ENCODE results near the gene SCAANT1. TPM values are rescaled to one million over a fixed set of nuclear protein-coding genes. Genes with fewer than 3 reads are reported as not detected.

Gene SCAANT1
- total and polyA plus RNA-seq, 2 of the 8 experiments (the other 6 are each of a cell fraction or from before 2014, with no cell fraction given) = not detected

GRCh38 chr3:63918321-63918720, 6.1 kb upstream of the SCAANT1 start:
- H3K4me1 ChIP-seq (replicated peaks in 1 of 4; ENCODE audit: control insufficient read depth in 3 of 4, insufficient read depth in 4 of 4, low read length in 3 of 4) = no peaks in the 10 kb centered on the region; a peak in 3 of 7 replicates
- POLR2A ChIA-PET (ENCODE audit: partially characterized antibody) = interaction anchor here (0.8 kb wide), 1 partner anchor 12 kb away, joined by 4 read pairs; no protein-coding TSS in a partner anchor
- CTCF ChIA-PET (ENCODE audit: partially characterized antibody) = no interaction called here
- no peak overlapping the region for H2BK12ac ChIP-seq (ENCODE audit: low read depth, low read length)
- peaks cover 4% of the 10 kb centered on the region; the same call in 1 of the 2 replicates for H3K79me1 ChIP-seq (ENCODE audit: low read depth, low read length)
- H3K4me2 ChIP-seq (ENCODE audit: insufficient read depth in 1 of 2, low read depth in 2 of 2, low read length in 2 of 2) = no peak overlapping the region
- H2AK5ac ChIP-seq (ENCODE audit: low read depth, low read length) = no peak overlapping the region
- peaks cover 0 to 4% (median 0%) of the 10 kb centered on the region in 4 experiments; a peak in 1 of 8 replicates for H3K36me3 ChIP-seq (ENCODE audit: control insufficient read depth in 2 of 4, insufficient read depth in 4 of 4, low read length in 3 of 4)
- no peak overlapping the region for H3K9ac ChIP-seq (replicated peaks in 1 of 4; ENCODE audit: extremely low read depth in 1 of 4, low read depth in 3 of 4, low read length in 3 of 4)
- no peak overlapping the region for H3K23ac ChIP-seq (ENCODE audit: insufficient read length)
- no peak overlapping the region for H4K5ac ChIP-seq (ENCODE audit: insufficient read length, low read depth, low read length)
- no peak overlapping the region for H3K27ac ChIP-seq (ENCODE audit: low read depth, low read length)
- no peak for TF ChIP-seq CHD1 (IDR thresholded peaks at IDR 0.05; ENCODE audit: low read depth, low read length)
- TF ChIP-seq ASH2L (IDR thresholded peaks at IDR 0.05; ENCODE audit: low read length) = no peak
- no peak overlapping the region for H3K18ac ChIP-seq (ENCODE audit: extremely low read depth, low read length)
- DNase-seq (ENCODE audit: low read depth in 1 of 2, low spot score in 2 of 2) = no peak
- H2BK120ac ChIP-seq (replicated peaks; ENCODE audit: low read depth, low read length) = no peak overlapping the region
- no peak overlapping the region for H4K91ac ChIP-seq (replicated peaks; ENCODE audit: insufficient read length, low read length)
- H3K79me2 ChIP-seq (ENCODE audit: control insufficient read depth in 1 of 2, insufficient read depth in 2 of 2, low read length in 2 of 2) = no peaks in the 10 kb centered on the region
- H3K23me2 ChIP-seq (ENCODE audit: low read depth, low read length) = no peaks in the 10 kb centered on the region
- no peak overlapping the region for H3K4me3 ChIP-seq (ENCODE audit: extremely low read depth in 1 of 4, insufficient read depth in 2 of 4, low read depth in 3 of 4, low read length in 4 of 4)
- H3K27me3 ChIP-seq (replicated peaks in 1 of 4; ENCODE audit: control insufficient read depth in 3 of 4, extremely low read depth in 1 of 4, insufficient read depth in 3 of 4, low read length in 3 of 4) = no peaks in the 10 kb centered on the region
- H2BK20ac ChIP-seq (ENCODE audit: low read length) = no peak overlapping the region
- no peak overlapping the region for H3K56ac ChIP-seq (replicated peaks; ENCODE audit: insufficient read length, low read depth, low read length)
- H3K9me3 ChIP-seq (ENCODE audit: insufficient read depth in 2 of 2, low read depth in 1 of 2, low read length in 1 of 2) = no peaks in the 10 kb centered on the region
- no peak overlapping the region for H3K14ac ChIP-seq (ENCODE audit: insufficient read length)
- no peak overlapping the region for H3K4ac ChIP-seq (replicated peaks; ENCODE audit: insufficient read length, low read depth, low read length)
- no peak for FAIRE-seq
- H4K20me1 ChIP-seq (replicated peaks in 1 of 2; ENCODE audit: control insufficient read depth in 1 of 2, insufficient read depth in 2 of 2, low read length in 2 of 2) = no peaks in the 10 kb centered on the region
- no peak overlapping the region for H2BK5ac ChIP-seq (ENCODE audit: low read depth, low read length)
- no peak overlapping the region for H4K8ac ChIP-seq (ENCODE audit: extremely low read depth, insufficient read depth, low read length)
- H2BK15ac ChIP-seq (ENCODE audit: low read length) = no peak overlapping the region
- H2AFZ ChIP-seq (ENCODE audit: low read length) = no peak overlapping the region
